Measurements from ENCODE around the gene IFNL1.
"Not testable (repeated sequence)": the region's sequence is repeated elsewhere in the genome, so short reads cannot be mapped to it uniquely, and the experiment has no call there.

The IFNL1 gene

DNA sequence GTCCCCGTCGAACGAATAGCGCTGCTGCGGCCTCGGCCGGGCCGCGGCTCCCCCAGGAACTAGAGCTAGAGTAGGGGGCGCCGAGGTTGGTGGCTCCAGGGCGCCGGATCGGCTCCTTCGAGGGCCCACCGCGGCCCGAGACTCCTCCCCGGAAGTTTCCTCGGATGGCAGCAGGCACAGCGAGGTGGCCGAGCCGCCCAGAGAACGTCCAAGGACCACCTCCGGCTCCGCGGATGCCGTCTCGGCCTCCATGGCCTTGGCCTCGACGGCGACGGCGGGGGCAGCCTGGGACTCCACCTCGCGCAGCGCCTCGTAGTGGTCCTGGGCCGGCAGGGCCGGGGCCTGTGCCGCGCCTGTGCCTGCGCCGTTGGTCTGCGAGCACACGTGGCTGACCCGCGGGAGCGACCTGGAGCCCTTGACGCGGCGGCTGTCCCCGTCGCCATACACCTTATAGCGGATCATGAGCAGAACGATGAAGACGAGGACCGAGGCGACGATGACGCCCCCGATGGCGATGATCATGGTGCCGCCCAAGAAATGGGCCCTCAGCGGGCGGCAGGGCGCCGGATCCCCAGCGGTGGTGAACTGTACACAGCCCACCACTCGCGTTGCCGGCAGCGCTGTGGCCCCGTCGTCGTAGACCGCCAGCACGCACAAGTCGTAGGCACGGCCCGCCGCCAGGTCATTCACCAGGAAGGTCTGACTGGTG lies 11.8 kb downstream of the IFNL1 start:
- DNase-seq (ENCODE audit: low read depth in 3 of 3, low spot score in 1 of 3), result no peak

GRCh38 chr19:39308531-39309304 lies 12.5 kb downstream of the IFNL1 start:
- DNase-seq (ENCODE audit: low read depth in 3 of 3, low spot score in 1 of 3), result no peak

- not testable (repeated sequence) for DNase-seq (ENCODE audit: low read depth in 3 of 3, low spot score in 1 of 3)
Measured at GRCh38 chr19:39309305-39309670, 13.1 kb downstream of the IFNL1 start.

DNA sequence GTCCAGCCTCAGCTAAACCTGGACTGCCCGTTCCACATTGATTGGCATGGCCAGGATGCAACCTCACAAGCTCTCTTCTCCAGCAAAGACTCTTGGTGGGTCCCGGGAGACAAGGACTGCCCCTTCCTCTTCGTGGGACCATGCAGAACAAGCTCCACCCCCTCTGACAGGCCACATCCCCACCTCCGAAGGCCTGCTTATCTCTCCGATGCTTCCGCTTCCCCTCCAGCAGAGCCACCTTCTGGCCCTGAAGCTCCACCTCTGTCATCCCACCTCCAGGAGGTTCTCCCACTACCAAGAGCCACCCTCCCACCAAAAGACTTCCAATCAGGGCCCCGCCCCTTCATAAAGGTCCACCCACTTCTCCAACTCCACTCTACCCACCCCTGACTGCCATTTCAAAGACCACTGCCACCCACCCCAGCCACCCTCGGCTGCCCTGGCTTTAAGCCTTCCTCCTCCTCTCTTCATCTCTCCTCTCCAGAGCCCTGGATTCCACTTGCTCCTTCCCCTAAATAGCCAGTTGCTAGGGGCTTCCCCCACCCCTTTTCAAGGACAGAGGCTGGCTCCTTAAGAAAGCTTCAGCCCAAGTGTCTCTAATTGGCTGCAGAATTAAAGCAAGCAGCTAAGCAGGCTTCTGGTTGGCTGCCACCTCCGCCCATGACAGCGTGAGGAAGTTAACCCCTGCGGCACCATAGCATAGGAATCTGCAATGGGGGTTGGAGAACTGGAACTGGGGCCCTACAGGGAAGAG lies 14.5 kb downstream of the IFNL1 start:
- no peak for DNase-seq (ENCODE audit: low read depth in 3 of 3, low spot score in 1 of 3)

DNA sequence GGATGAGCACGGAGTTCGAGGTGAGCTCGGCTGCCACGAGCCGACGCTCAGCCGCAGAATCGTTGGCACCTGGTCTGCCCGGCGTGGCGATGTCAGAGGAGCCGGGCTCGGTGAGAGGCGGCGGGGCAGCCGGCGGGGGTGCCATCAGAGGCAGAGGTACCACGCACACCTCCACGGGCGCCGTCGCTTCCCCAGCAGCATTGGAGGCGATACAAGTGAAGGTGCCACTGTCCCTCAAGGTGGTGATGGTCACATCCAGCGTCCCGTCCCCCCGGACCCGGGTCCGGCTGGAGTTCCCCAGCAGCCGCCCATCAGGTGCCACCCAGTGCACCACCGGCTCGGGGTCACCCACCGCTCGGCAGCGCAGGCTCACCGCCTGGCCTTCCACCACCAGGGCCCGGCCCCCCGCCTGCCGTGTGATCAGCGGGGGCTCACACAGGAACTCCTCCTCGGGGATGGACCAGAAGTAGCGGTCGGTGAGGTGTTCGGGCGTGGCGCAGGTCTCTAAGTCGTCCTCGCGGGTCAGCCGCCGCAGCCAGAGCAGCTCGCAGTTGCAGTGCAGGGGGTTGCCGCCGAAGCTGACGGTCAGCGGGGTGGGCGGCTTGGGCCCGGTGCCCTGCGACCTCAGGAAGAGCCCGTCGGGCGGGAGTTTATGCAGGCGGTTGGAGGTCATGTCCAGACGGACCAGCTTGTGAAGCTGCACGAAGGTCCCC lies 18.0 kb downstream of the IFNL1 start:
- no peak for DNase-seq (ENCODE audit: low read depth in 3 of 3, low spot score in 1 of 3)

GRCh38 chr19:39315933-39316332 lies 19.7 kb downstream of the IFNL1 start:
- DNase-seq (ENCODE audit: low read depth in 3 of 3, low spot score in 1 of 3), result no peak

DNA sequence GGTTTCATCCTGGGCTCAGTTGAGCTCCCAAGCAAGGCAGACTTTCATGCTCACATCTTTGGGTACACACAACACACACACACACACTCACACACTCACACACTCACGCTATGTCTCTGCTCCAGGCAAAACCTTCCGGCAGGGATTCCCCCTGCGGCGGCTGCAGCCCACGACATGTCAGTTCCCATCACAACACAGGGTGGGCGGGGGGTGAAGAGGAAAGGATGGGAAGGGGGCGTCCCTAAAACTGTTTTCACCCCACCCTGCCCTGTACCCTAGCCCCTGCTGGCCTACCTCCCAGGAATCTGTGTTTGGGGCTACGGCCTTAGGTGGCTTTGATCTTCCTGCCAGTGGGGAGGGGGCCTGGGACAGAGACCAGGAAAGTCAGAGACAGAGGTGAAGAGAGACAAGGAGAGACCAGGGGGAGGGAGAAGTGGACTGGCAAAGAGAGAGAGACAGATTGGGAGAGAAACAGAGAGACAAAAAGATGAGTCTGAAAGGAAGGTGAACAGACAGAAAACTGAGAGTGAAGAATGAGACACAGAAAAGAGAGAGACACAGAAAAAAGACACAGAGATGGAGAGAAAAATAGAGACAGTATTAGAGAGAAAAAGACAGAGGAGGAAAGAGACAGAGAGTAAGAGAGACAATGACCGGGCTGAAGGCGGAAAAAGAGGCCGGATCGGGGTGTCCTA lies 20.6 kb downstream of the IFNL1 start:
- no peak for DNase-seq (ENCODE audit: low read depth in 3 of 3, low spot score in 1 of 3)

- DNase-seq (ENCODE audit: low read depth in 3 of 3, low spot score in 1 of 3), result no peak
Measured at GRCh38 chr19:39317476-39317875, 21.3 kb downstream of the IFNL1 start.

DNA sequence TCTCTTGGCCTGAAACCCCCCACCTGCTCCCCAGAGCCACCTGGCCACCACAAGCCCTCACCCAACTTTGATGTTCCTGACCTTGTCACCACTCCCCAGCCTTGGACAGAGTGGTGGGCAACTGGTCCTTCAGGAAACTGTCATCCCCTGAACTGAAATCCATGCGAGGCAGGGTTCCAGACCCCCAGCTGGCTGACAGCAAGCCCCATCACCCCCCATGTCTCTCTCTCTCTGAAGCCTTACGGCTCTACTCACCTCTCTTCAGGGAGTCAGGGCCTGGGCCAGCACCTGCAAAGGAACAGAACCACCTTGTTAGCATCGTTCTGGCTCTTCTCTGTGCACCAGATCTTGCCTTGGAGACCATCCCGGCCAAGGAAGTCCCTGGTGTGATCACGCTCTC lies 21.9 kb downstream of the IFNL1 start:
- DNase-seq (ENCODE audit: low read depth in 3 of 3, low spot score in 1 of 3), result no peak

DNA sequence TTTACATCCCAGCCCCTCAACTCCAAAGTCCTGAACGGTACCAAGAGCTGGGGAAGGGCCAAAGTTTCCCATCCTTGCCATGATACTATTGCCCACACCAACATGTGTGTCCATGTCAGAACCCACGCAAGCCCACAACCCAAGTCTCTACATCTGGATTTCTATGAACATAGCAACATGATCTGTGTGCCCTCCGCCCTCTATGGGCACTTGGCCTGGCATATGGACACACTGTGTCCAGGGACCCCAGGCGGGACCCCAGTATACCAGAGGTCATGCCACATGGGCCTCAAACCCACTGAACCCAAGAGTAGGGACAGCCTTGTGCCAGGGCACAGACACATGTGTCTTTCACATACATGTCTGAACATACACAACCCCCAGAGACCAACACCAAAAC lies 22.5 kb downstream of the IFNL1 start:
- no peak for DNase-seq (ENCODE audit: low read depth in 3 of 3, low spot score in 1 of 3)

GRCh38 chr19:39319098-39319891 lies 23.1 kb downstream of the IFNL1 start:
- no peak for DNase-seq (ENCODE audit: low read depth in 3 of 3, low spot score in 1 of 3)

DNA sequence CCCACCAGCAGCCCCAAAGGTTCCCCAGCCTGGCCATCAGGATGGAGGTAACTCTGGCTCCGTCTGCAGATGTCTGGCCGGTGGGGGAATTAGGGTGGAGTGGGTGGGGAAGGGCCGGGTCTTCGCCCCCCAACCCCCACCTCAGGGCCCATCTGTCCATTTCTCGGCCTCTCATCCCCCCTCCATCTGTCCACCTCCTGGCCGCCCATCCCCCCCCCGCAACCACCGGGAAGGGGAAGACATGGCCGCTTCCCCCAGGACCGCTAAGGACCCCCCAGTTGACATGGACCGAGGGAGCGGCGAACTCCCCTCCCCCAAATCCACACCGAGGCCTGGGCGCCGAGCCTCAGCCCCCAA lies 23.7 kb downstream of the IFNL1 start:
- DNase-seq (ENCODE audit: low read depth in 3 of 3, low spot score in 1 of 3), result no peak

DNA sequence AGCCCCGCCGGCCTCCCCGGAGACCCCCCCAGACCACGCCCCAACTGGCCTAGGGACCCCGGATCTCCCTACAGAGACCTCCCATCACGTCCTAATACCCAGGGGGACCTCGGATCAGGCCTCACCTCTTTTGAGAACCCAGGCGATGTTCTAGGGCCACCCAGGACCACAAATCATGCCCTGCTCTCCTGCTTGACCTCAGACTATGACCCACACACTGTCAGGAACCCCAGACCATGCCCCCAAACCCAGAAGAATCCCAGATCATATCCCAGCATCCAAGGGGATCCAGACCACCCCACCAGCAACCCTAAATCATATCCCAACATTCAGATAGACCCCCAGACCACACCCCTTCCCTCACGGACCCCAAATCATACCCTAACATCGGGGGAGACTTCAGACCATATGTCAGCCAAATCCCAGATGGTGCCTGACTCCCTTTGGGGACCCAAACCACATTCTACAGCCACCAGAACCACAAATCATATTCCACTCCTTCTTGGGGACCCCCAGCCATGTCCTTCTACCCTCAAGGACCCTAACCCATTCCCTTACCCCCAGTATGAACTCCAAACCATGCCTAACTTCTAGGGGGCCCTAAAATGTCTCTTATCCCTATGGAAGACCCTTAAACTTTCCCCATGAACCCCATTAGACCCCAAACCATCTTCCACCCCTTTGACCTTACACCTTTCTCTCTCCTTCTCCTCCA lies 25.1 kb downstream of the IFNL1 start:
- no peak for DNase-seq (ENCODE audit: low read depth in 3 of 3, low spot score in 1 of 3)

DNA sequence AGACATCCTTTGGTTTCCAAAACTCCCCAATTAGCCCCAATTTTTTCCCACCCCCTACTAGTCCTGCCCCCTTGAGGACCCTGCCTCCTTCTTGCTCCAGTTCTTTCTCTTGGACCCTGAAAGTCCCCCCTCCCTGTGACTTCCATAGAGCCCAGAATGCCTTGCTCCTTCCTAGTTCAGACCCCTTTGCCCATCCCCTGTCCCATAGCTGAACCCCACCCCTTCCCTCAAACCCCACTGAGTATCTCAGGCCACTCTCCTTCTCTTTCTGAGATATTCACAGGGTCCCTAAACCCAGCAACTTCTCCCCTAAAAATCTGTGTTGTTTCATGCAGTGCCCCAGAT lies 25.6 kb downstream of the IFNL1 start:
- no peak for DNase-seq (ENCODE audit: low read depth in 3 of 3, low spot score in 1 of 3)

- DNase-seq (ENCODE audit: low read depth in 3 of 3, low spot score in 1 of 3), result no peak
Measured at GRCh38 chr19:39324242-39324842, 28.1 kb downstream of the IFNL1 start.

DNA sequence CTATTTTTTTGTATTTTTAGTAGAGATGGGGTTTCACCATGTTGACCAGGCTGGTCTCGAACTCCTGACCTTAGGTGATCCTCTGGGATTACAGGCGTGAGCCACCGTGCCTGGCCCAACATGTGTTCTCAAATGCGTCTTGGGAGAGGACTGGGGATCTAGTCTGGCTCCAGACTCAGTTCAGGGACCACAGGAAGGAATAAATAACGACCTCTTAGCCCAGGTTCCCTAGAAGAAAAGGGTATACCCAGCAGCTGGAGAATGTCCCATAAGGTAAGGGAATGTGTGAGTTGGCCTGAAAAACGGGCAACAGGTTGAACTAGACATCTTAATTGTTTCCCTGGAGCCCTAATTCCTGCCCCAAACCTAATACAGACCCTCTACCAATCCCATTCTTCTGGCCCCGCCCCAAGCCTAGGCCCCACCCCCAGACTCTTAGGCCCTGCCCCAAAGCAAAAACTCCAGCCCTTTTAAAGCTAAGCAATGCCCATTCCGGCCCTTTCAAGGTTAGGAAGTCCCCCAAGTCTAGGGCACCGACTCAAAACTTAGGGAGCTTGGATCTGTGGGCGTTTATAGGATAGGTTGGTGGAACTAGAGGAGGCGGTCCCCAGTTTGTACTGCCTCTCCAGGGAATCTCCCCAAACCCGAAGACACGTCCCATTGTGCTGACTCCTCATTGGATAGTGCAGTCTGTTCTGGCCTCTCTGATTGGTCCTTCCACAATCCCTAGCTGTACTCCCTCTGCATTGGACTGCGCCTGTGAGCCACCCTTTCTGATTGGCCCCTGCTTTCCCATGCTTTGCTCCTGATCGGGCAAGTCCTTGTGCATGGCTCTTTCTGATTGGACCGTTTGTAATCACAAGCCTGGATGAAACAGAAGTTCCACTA lies 29.8 kb downstream of the IFNL1 start:
- no peak for DNase-seq (ENCODE audit: low read depth in 3 of 3, low spot score in 1 of 3)

- DNase-seq (ENCODE audit: low read depth in 3 of 3, low spot score in 1 of 3), result no peak
Measured at GRCh38 chr19:39327363-39328045, 31.3 kb downstream of the IFNL1 start.

Measured in stimulated activated CD4-positive, alpha-beta T cell treated with anti-CD3 and anti-CD28 coated beads, TNF-alpha, amount 100 ng/mL, for 1 hour (primary cell).